MM.1S (cell line): Measurements from ENCODE around the gene LRRTM4.

Experiments used
- DNase-seq: peaks from one replicate; pipeline ENCODE4 v3.0.0-alpha.2; 2015
- H2AFZ ChIP-seq: fragments of 300-600 bp; sonication (generic); 2 replicates; pipeline ENCODE4 v1.6.0; 2016; ENCODE audit warnings: antibody characterized with exemption, low read length
- H3F3A ChIP-seq: fragments of 300-600 bp; sonication (generic); 2 replicates; pipeline ENCODE4 v1.6.1; 2016; ENCODE audit warnings: mild to moderate bottlenecking, antibody characterized with exemption, low read length, moderate library complexity, mixed read lengths; ENCODE audit not compliant: insufficient read depth
- H3K27ac ChIP-seq: fragments of 300-600 bp; sonication (generic); 2 replicates; pipeline ENCODE4 v1.5.1; 2016; ENCODE audit warnings: mild to moderate bottlenecking, low read length
- H3K27me3 ChIP-seq: fragments of 300-600 bp; sonication (generic); replicated peaks from 2 replicates; pipeline ENCODE4 v1.6.0; 2016; ENCODE audit warnings: low read length; ENCODE audit not compliant: insufficient read depth
- H3K36me3 ChIP-seq: fragments of 300-600 bp; sonication (generic); replicated peaks from 2 replicates; pipeline ENCODE4 v1.6.1; 2016; ENCODE audit warnings: mild to moderate bottlenecking, low read length, mixed read lengths; ENCODE audit not compliant: insufficient read depth
- H3K4me1 ChIP-seq: fragments of 300-600 bp; sonication (generic); 2 replicates; pipeline ENCODE4 v1.6.1; 2016; ENCODE audit warnings: low read length, mixed read lengths
- H3K4me2 ChIP-seq: fragments of 300-600 bp; sonication (generic); 2 replicates; pipeline ENCODE4 v1.6.0; 2016; ENCODE audit warnings: low read depth, low read length
- H3K4me3 ChIP-seq: fragments of 300-600 bp; sonication (generic); 2 replicates; pipeline ENCODE4 v1.5.1; 2016; ENCODE audit warnings: low read length, mixed read lengths
- H3K79me2 ChIP-seq: fragments of 300-600 bp; sonication (generic); 2 replicates; pipeline ENCODE4 v1.6.1; 2016; ENCODE audit warnings: mixed run types, low read length, mixed read lengths
- H3K9ac ChIP-seq: fragments of 300-600 bp; sonication (generic); 2 replicates; pipeline ENCODE4 v1.6.1; 2016; ENCODE audit warnings: low read length, mixed read lengths
- H3K9me2 ChIP-seq: fragments of 300-600 bp; sonication (generic); replicated peaks from 2 replicates; pipeline ENCODE4 v1.6.1; 2016; ENCODE audit warnings: mild to moderate bottlenecking, low read length, mixed read lengths; ENCODE audit not compliant: insufficient read depth
- H3K9me3 ChIP-seq: fragments of 300-600 bp; sonication (generic); replicated peaks from 2 replicates; pipeline ENCODE4 v1.6.1; 2016; ENCODE audit warnings: mild to moderate bottlenecking, low read length, mixed read lengths; ENCODE audit not compliant: insufficient read depth
- H4K20me1 ChIP-seq: fragments of 300-600 bp; sonication (generic); 2 replicates; pipeline ENCODE4 v1.6.1; 2016; ENCODE audit warnings: mild to moderate bottlenecking, low read length, moderate library complexity, mixed read lengths; ENCODE audit not compliant: insufficient read depth
- EZH2 ChIP-seq: fragments of 300-600 bp; sonication (generic); optimal IDR thresholded peaks from 2 replicates; pipeline ENCODE3; 2017; ENCODE audit warnings: low read depth, mild to moderate bottlenecking, antibody characterized with exemption, low read length, mixed read lengths
- EZH2phosphoT487 ChIP-seq: fragments of 300-600 bp; sonication (generic); IDR thresholded peaks from 2 replicates; pipeline ENCODE4 v1.6.1; 2018; ENCODE audit warnings: antibody characterized with exemption, low read length
- TF ChIP-seq, protein P1 (sequence below): fragments of 300-600 bp; sonication (generic); IDR thresholded peaks from 2 replicates; pipeline ENCODE4 v1.5.1; 2016; ENCODE audit warnings: antibody characterized with exemption, low read length, mixed read lengths

The LRRTM4 gene

DNA sequence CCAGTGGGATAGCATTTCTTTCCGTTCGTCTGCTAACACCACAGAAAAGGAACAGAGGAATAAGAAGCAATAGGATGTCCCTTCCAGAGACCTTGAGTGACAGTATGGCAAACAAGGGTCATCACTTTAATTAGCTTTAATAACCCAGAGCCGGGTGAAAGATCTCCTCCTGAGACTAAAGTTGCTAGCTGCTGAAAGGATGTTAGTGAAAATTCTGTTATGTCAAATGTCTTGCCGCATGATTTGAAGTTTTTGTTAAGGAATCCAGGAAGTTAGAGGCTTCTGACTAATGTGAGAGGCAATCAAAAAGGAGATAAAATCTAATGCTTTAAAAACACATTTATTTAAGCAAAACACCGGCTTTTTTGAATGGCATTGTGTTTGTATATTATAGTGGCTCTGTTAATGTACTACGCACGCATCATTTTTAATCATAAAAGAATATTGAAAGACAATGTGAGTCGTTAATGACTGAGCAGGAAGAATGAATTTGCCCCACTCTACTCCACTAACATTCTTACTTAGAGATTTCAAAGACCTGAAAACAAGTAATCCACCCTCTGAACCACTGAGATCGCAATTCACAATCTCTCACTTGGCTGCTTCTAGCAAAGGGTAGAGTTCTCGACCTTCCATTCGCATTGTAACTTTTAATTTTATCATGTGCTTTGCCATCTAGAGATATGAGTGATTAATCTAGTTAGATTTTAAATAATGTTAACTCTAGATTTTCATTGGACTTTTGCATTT is 536.6 kb downstream of the LRRTM4 start:
- no peak for DNase-seq
- TF ChIP-seq, protein P1, sequence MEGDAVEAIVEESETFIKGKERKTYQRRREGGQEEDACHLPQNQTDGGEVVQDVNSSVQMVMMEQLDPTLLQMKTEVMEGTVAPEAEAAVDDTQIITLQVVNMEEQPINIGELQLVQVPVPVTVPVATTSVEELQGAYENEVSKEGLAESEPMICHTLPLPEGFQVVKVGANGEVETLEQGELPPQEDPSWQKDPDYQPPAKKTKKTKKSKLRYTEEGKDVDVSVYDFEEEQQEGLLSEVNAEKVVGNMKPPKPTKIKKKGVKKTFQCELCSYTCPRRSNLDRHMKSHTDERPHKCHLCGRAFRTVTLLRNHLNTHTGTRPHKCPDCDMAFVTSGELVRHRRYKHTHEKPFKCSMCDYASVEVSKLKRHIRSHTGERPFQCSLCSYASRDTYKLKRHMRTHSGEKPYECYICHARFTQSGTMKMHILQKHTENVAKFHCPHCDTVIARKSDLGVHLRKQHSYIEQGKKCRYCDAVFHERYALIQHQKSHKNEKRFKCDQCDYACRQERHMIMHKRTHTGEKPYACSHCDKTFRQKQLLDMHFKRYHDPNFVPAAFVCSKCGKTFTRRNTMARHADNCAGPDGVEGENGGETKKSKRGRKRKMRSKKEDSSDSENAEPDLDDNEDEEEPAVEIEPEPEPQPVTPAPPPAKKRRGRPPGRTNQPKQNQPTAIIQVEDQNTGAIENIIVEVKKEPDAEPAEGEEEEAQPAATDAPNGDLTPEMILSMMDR: no peak
- no peak for TF ChIP-seq EZH2phosphoT487
- no peak for TF ChIP-seq EZH2
- H3K27ac ChIP-seq: no peak overlapping the region

DNA sequence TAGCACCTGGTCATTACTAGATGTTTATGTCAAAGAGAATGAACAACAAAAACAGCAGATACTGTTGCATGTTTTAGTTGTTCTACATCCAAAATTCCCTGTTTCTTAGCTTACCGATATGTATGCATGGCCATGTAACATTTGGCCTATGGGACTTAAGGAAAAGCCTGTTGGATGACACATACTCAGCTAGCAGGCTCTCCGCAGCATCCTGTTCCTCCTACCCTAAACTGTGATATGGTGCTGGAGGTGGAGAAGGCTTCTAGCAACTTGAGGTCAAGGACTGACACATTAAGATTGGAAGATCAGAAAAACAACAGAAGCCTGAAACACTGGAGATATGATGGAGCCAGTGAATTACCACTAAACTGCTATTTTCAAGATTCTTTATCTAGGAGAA is 537.8 kb downstream of the LRRTM4 start:
- no peaks in the 10 kb centered on the region for H3K79me2 ChIP-seq
- no peak overlapping the region for H3K27ac ChIP-seq
- TF ChIP-seq EZH2phosphoT487: no peak
- TF ChIP-seq, protein P1: no peak
- H3K36me3 ChIP-seq: no peaks in the 10 kb centered on the region
- H3F3A ChIP-seq: no peaks in the 10 kb centered on the region
- no peak overlapping the region for H3K9ac ChIP-seq
- H2AFZ ChIP-seq: no peak overlapping the region
- H3K4me2 ChIP-seq: no peak overlapping the region
- H3K9me2 ChIP-seq: no peaks in the 10 kb centered on the region
- H3K9me3 ChIP-seq: no peaks in the 10 kb centered on the region
- H3K4me1 ChIP-seq: no peaks in the 10 kb centered on the region
- H3K4me3 ChIP-seq: no peak overlapping the region
- no peaks in the 10 kb centered on the region for H4K20me1 ChIP-seq
- no peak for DNase-seq
- no peaks in the 10 kb centered on the region for H3K27me3 ChIP-seq

More for the DNA sequence above, 536.6 kb downstream of the LRRTM4 start:
- H3K36me3 ChIP-seq: no peaks in the 10 kb centered on the region
- no peaks in the 10 kb centered on the region for H3K27me3 ChIP-seq
- no peaks in the 10 kb centered on the region for H3F3A ChIP-seq
- no peak overlapping the region for H3K9ac ChIP-seq
- H3K9me2 ChIP-seq: no peaks in the 10 kb centered on the region
- H3K9me3 ChIP-seq: no peaks in the 10 kb centered on the region
- H3K4me2 ChIP-seq: no peak overlapping the region
- H2AFZ ChIP-seq: no peak overlapping the region
- H3K79me2 ChIP-seq: no peaks in the 10 kb centered on the region
- no peaks in the 10 kb centered on the region for H4K20me1 ChIP-seq
- H3K4me1 ChIP-seq: no peaks in the 10 kb centered on the region
- no peak overlapping the region for H3K4me3 ChIP-seq

DNA sequence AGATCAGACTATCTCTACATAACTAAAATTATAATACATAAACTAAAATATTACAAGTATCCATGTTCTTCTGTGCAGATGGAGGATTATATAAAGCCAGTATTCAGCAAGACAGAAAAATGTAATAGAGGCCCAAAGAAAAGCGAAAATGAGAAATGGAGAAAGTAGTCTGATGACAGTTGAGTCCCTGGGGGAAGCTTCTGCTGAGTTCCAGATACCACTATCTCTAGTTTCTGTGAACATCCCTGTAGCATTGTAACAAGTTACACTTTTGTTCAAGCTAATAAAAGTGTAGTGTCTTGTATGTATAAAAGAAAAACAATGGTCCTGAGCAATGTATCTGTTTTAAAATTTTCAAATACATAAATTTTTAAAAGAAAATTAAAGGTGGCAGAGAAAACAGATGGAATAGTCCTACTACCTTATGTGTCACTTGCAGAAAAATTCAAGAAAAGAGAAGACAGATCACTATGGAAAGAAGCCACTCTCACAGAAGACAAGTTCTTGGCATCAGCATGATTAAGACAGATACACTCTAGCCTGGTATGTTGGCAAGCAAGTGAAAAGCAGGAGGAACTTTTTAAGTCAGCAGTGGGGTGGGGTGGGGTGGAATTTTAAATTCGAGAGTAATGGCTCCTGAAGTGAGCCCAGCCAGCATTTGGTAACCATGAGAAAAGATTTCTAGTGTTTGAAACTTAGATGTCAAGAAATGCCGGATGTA is 541.9 kb downstream of the LRRTM4 start:
- Histone ChIP-seq H3K9me2 (no peaks in the 10 kb centered on the region), H2AFZ (no peak overlapping the region), H3K79me2 (no peaks in the 10 kb centered on the region), H3K4me2 (no peak overlapping the region), H3K36me3 (no peaks in the 10 kb centered on the region), H3K27me3 (no peaks in the 10 kb centered on the region), H3K9ac (no peak overlapping the region), H3K4me1 (no peaks in the 10 kb centered on the region), H3K4me3 (no peak overlapping the region), H3F3A (no peaks in the 10 kb centered on the region), H3K27ac (no peak overlapping the region), H3K9me3 (no peaks in the 10 kb centered on the region), H4K20me1 (no peaks in the 10 kb centered on the region)
- TF ChIP-seq, protein P1: no peak
- TF ChIP-seq EZH2 (no peak), EZH2phosphoT487 (no peak)
- no peak for DNase-seq
